Fibroblast of peridontal ligament (primary cell): ENCODE results near the gene ZNF584.

Experiments
- DNase-seq: peaks from one replicate; pipeline ENCODE4 v3.0.0-alpha.2; 2010; ENCODE audit errors: extremely low read depth

Gene ZNF584

DNA sequence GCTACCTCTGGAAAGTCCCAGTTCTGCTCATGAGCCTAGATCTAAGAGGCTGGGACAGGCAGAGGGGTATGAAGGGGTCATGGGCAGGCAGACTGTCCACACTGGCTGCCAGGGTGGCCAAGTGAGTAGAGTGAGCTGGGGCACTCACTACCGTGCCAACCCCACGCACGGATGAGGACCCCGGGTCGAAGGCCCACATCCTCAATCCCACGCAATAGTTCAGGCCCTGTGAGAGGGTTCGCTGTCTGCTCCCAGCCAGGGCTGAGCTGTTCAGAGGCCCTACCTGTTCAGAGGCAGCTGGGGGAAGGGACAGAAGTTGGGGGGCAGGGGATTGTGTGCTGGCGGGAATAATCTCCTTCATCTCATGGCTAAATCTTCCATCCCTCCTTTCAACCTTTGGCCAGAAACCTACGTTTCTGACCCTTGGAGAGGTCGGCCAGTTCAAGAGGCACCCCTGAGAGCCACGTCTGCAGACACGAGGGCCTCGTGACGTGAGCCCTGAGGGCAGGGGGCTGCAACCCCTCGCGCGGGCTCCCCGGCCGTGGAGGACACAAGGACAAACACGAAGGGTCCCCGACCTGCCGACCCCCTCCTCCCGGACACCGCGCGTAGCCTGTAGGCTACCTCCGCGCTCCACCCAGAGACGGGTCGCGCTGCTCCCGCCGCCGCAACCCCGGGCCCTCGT is 22.4 kb upstream of the ZNF584 start:
- DNase-seq, result no peak

DNA sequence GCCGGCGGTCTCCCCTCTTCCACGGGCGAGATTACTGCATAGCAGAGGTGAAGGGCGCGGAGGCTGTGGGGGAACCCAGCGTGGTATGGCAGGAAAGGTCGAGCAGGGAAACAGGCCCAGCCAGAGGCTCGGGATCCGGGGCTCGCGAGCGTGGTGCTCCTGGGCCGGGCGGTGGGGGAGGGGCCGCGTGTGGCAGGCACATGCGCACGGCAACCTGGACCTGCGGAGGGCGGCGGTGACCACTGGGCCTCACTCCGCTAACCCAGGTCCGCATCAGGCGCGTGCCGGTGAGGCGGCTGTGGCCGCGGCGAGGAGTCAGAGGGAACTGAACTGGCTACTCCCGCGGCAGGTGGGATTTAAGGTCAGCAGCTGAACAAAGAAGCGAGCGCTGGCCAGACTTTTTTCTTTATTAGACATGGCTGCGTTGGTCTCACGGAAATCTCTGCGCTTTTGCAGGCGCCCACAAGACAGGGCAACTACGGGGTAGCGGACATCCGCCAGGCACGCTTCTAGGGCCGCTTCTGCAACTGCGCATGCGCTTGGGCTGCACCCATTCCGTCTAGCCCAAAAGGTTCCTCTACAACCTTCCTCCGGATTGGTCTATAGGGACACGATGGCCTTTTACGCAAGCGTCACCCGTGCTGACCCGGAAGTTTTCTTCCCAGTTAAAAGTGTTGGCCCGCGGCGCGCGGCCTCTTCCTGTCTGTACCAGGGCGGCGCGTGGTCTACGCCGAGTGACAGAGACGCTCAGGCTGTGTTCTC is 21.7 kb upstream of the ZNF584 start, which contains the start of gene RPS5:
Gene RPS5, plus strand, starts transcription at position 694 of the 762 bp plus-strand sequence. CDS start 869 bp downstream, outside the sequence.
- peak; percentile 99 for DNase-seq

DNA sequence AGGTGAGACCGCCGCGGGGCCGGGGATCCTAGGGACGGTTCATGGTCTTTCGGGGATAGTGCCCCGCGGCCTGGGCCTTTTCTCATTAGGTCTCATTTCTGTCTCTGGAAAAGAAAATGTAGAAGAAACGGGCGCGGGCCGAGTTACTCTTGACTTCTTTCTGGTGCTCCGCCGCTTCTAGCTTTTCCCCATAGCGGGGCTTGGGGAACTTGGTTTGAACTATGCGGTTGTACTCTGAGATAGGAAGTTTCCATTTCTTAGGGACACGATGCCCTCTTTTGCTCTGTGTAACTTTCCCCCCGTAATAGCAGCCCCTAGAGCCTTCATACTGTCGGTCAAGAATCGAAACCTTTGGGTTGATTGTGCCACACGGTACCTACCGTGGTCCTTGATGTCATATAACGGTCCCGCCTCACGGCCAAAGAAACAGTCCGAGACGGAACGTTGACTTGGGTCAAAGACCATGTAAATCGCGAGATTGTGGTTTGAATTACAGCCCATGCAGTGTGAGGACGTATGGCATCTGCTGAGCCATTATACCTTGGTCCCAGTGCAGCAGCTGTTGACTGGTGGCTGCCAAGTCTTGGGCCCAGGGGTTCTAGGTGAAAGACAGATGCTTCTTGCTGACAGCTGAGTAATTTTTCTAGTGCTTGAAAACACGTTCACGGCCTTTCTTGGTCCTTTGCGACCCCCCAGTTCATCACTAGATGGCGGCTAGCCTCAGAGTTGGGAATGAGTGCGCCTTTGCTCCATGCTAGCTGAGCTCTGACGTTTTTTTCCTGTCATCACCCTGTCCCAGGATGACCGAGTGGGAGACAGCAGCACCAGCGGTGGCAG is 20.9 kb upstream of the ZNF584 start:
- DNase-seq, result no peak

DNA sequence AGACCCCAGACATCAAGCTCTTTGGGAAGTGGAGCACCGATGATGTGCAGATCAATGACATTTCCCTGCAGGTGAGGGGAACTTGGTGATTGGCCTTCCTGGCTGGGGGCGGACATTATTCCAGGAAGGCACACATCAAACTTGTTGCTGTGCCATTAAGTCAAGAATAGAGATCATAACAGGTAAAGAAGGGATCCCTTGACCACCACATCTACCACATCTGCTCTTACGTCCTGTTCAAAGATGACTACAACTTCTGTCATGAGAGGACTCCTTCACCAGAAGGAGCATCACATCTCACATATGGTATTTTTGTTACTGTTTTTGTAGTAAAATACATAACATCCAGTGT is 20.3 kb upstream of the ZNF584 start:
- no peak for DNase-seq

DNA sequence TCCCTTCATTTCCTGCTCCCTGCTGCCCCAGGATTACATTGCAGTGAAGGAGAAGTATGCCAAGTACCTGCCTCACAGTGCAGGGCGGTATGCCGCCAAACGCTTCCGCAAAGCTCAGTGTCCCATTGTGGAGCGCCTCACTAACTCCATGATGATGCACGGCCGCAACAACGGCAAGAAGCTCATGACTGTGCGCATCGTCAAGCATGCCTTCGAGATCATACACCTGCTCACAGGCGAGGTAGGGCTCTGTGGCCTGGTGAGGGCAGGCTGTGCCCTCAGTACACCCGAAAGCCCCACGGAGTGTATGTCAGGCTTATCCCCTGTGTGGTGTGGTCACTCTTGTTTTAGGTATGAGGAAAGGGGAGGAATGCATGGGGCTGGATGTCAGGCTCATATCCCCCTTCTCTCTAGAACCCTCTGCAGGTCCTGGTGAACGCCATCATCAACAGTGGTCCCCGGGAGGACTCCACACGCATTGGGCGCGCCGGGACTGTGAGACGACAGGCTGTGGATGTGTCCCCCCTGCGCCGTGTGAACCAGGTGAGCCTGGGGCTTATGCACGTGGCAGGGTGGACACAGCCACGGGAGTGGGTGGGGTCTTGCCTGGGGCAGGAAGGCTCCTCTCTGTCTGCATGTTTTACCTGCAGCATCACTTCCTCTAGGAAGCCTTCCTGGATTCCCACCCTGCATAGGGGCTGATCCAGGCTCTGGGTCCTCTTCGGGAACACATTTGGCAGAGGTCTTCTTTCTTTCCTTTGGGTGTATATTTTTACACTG is 15.3 kb upstream of the ZNF584 start:
- DNase-seq, result no peak

DNA sequence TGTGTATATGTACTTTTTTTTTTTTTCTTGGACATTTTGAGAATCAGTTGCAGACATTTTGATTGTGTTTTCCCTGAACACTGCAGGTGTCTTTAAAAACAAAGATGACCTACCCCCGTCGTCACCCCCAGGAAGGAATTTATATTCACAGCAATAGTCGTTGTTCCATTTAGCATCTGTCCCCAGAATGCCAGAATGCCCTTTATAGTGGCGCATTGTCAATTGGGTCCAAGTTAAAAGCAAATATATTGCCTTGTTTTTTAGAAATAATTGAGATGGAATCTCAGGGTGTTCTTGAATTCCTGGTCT is 14.8 kb upstream of the ZNF584 start:
- DNase-seq, result no peak

DNA sequence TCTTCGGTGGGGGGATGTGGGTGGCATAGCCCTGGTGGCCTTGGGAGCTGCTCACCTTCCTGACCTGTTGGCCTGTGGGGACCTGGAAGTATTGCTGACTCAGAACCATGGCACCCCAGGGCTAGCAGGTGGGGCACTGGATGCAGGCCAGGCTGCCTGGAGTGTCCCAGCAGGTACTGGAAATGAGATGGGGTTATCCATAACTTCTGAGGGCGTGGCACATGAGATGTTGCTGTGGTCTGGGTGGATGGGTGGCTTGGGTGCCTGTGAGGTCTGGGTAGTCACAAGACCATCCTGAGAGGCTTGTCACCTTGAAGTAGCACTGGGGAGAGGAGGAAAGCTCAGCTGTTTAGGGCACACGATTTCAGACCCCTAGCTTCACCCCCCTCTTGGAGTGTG is 13.6 kb upstream of the ZNF584 start:
- DNase-seq, result no peak

DNA sequence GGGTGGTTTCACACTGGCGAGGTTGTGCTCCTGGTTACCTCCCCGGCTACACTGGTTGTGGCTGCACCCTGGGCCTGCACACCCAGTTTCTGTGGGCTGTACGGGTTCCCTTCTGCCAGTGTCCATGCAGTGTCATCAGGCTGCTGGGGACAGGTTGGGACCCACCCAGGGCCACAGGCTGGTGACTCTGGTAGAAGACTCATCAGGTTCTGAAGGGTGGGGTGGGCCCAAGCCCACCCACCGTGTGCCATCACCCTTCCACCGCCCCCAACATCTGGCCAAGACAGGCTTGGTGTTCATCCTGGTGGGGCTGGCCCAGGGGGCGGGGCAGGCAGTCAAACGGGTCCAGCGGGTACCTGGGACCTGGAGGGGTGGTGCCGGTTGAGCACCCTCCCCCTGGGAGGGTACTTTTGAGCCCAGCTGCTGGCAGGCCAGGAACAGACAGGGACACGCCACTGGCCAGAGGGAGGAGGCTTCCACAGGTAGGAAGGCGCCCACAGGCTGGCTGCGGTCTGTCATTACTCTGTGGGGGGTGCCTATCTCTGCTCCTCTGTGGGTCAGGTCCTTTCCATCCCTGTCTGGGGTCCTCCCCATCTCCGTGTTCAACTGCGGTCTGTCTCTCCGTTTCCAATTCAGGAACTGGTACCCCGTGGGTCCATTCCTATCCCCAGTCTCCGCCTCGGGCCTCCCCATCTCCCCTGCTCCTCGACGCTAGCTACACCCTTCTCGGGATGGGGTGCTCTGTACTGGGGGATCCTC is 13.1 kb upstream of the ZNF584 start, which contains the start of gene RNF225:
Gene RNF225, plus strand, starts transcription at position 437 of the 759 bp plus-strand sequence. CDS start 434 bp downstream, outside the sequence.
- no peak for DNase-seq

DNA sequence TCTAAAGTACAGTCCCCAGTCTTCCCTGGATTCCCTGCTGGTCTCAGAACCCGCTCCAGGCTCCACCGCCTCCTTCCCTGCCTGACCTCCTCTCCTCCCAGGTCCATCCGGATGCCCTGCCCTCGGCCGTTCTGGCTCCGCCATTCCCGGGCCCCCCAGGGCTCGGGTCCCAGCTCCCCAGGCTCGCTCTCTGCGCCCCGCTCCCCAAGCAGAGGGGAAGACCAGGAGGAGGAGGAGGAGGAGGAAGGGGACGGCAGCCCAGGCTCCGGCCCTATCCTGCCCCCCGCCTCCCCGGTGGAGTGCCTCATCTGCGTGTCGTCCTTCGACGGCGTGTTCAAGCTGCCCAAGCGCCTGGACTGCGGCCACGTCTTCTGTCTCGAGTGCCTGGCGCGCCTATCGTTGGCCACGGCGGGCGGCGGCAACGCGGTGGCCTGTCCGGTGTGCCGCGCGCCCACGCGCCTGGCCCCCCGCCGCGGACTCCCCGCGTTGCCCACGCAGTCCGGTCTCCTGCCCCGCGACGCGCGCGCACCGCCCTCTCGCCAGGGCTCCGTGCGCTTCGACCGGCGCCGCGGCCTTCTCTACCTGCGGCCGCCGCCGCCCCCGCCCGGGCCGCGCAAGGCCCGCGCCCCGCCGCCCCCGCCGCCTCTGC is 12.3 kb upstream of the ZNF584 start:
- DNase-seq, result no peak

DNA sequence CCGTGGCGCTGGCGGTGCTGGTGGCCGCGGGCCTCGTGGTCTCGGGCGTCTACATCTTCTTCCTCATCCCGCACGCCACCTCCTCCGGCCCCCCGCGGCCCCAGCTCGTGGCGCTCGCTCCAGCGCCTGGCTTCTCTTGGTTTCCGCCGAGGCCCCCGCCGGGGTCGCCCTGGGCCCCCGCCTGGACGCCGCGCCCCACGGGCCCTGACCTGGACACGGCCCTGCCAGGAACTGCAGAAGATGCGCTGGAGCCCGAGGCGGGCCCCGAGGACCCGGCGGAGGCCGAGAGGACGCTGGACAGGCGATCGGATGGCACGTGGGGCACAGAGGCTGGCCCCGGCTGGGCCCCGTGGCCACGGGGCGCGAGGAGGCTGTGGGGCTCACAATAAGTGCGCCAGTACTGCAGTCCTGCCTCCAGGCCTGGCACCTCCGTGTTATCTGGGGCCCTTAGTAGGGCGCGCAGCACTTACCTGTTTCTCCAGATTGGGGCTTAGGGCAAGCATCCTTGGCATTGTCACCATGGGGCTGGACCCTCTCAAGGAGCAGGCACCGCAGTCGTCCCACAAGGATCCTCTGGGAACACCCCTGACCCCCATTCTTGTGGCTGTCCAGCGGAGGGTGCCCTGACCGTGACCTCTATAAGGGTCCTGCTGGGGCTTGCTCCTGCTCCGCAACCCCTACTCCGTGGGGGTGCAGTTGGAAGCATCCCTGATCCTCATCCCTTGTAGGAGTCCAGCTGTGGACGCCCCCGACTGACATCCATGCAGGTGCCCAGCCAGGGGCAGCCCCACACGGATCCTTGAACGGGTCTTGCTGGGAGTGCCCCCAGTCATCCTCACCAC is 11.5 kb upstream of the ZNF584 start:
- no peak for DNase-seq

DNA sequence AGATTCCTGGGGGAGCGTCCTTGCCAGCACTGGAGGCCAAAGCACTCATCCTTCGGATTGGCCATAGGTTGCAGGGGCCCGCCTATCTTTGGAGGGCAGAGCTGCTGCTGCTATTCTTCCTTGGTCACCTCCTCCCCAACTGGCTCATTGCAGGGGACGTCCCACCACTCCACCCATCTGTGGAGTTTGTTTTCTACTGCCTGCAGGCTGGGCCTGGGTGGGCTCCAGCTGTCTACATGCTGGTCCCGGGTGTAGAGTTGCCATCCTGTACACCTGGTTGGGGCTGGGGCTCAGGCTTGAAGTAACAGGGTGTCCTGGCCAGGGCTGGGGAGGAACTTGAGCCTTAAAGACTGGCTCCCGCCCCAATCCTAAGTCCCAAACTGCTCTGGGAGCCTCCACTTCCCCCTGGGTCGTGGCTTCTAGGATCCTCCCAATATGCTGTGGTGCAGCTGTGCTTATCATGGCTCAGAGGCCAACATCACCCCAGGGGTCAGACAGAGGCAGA is 10.9 kb upstream of the ZNF584 start:
- no peak for DNase-seq

DNA sequence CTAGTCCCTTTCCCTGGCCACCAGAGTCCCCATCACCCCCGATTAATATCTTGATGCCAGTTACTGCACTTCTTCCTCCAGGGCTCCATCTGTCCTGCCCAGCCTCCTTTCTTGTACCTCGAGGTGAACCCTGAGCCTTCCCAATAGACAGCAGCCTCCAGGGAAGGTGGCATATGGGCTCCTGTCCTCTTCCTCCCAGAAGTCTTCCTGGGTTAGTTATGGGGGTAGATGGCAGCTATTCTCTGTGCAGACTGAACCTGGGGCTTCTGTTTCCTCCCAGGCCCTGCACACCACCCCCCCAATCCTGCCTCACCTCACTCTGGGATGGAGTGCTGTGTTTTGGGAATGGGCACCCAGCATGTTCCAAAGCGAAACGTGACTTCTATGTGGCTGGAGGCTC is 10.4 kb upstream of the ZNF584 start:
- no peak for DNase-seq

DNA sequence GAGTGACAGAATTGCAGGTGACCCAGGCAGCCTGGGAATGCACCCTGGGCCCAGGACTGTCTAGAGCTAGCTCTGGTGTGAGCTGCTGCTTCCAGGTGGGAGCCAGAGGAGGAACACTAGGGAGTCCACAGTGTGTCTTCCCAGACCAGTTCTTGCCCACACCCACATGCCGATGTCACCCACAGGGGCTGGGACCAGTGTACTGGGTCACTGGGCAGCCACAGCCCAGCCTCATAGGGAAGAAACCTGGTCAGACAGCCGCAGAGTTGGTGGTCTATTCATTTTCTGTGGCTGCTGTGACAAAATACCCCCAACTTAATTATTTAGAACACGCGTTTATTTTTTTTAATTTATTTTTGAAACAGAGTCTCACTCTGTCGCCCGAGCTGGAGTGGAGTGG is 9.9 kb upstream of the ZNF584 start:
- no peak for DNase-seq

DNA sequence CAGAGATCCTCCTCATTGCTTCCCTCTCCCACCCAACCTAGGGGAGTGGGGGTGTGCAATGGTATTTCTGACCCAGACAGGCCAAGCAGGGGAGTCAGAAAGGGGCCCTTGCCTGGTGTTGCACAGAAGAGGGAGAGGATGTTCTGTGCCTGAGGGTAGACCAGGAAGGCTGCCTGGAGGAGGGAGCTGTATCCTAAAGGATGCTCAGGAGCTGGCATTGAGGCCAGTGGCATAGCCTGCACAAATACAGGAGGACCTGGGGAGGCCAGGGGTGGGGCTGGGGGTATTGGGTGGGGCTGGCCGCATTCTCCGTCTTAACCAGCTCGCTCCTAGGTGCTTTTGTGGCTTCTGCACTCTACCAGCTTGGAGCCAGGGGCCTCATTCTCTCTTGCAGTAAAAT is 8.5 kb upstream of the ZNF584 start:
- DNase-seq, result no peak

DNA sequence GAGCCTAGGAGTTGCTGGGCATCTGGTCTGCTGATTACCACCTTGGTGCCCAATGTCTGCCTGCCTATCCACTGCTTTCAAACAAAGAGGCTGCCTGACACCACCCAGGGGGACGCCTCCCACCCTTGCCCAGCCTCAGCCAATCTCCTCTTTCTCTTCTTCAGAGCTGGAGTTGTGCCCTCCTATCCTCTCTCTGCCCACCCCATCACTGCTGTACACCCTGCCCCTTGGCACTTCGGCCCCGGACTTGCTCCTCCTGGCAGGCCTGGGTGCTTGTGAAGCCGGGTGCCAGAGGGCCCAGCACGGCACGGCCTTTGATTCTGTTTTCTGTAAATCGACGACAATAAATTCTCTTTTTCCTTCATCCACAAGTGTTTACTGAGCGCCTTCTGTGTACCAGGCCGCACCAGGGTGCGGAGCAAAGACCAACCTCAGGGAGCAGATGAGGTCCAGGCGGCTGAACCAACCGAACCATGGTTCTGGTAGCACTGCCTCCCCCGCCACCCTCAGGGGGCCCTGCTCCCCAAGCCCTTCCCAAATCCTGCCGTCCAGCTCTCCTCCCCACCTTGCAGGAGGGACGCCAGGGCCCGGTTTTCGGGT is 8.0 kb upstream of the ZNF584 start:
- peak; percentile 16 for DNase-seq

DNA sequence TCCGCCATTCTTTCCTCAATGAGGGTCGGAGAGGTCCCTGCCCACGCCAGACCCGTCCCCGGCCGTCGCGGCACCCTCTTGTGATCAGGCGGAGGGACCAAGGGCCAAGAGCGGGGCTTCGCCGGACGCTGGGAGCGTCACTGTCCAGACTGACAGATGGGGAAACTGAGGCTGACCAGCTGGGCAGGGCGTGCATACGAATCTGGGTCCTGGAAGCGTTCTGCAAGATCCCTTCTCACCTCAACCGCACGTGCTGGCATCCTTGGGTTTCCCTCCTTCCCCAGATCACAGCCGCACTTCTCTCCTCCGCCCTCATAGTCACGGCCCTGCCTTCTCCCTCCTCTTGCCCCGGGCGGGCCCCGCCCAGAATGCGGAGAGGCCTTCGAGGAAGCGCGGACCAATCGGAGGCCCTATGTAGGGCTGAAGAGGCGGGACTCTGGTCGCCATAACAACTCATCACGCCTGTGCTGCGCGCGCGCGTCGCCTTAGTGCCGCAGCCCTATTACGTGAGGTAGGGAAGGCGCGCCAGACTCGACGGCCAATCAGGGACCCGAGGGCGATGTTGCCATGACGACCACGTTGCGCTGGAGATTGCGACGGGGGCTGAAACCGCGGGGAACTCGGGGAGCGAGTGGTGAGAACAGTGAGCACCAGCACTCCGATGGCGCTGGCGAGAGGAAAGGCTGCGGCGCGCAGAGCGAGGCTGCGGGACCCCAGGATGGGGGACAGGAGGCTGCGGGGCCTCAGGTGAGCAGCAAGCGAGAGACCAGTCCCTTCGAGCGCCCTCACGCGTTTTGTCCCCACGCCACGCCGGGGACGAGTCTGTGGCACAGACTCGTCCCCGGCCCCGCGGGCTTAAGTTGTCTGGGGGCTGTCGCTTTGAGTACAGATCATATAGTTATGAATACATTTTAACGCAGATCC is 7.3 kb upstream of the ZNF584 start:
- DNase-seq, result peak; percentile 99

DNA sequence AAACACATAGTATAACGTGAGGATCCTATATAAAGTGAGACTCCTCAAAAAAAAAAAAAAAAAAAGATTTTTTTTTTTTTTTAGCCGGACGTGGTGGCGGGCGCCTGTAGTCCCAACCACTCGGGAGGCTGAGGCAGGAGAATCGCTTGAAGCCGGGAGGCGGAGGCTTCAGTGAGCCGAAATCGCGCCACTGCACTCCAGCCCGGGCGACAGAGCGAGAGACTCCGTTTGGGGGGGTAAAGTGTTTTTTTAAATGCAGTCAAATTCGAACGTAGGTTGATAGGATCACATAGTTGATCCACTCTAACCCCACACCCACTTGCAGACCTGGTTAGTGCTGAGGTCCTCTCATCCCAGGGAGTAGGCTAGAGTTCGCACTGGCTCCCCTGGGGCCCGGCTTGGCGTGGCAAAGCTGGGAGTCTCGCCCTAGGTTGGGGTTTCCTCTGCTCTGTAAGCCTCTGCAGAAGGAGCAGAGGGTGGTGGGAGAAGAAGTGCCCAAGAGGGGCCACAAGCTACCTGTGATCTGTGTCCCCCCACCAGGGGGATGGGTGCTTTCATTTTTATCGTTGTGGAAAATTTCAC is 6.5 kb upstream of the ZNF584 start:
- no peak for DNase-seq
